Measurements from ENCODE around the gene IDI1. TPM values are rescaled to one million over a fixed set of nuclear protein-coding genes. Genes with fewer than 3 reads are reported as not detected.
"Not testable (repeated sequence)": the region's sequence is repeated elsewhere in the genome, so short reads cannot be mapped to it uniquely, and the experiment has no call there.

The IDI1 gene
- total RNA-seq, 1 donor from 2014 or later: 383 TPM

- DNase-seq (ENCODE audit: low read depth): no peak
Observed at GRCh38 chr10:1064964-1065247, 16.0 kb upstream of the IDI1 start.

GRCh38 chr10:1063232-1063865, 14.4 kb upstream of the IDI1 start:
- DNase-seq (ENCODE audit: low read depth): no peak

GRCh38 chr10:1061930-1062774, 13.2 kb upstream of the IDI1 start:
- no peak for DNase-seq (ENCODE audit: low read depth)

- no peak for DNase-seq (ENCODE audit: low read depth)
Observed at GRCh38 chr10:1059902-1060301, 11.0 kb upstream of the IDI1 start.

GRCh38 chr10:1058017-1058416, 9.1 kb upstream of the IDI1 start:
- no peak for DNase-seq (ENCODE audit: low read depth)

GRCh38 chr10:1057106-1057657, 8.3 kb upstream of the IDI1 start:
- no peak for DNase-seq (ENCODE audit: low read depth)

GRCh38 chr10:1056326-1057105, 7.6 kb upstream of the IDI1 start, which contains the start of gene WDR37:
WDR37 (plus strand) TSS chr10:1056385; CDS start chr10:1072156, 15,771 bp downstream.
- peak; percentile 86 for DNase-seq (ENCODE audit: low read depth)

GRCh38 chr10:1054684-1055083, 5.8 kb upstream of the IDI1 start:
- no peak for DNase-seq (ENCODE audit: low read depth)

GRCh38 chr10:1050554-1050953, 1.6 kb upstream of the IDI1 start:
- no peak for DNase-seq (ENCODE audit: low read depth)

- DNase-seq (ENCODE audit: low read depth): no peak
Observed at GRCh38 chr10:1050145-1050544, 1.2 kb upstream of the IDI1 start.

GRCh38 chr10:1049425-1049958, 573 bp upstream of the IDI1 start:
- peak; percentile 76 for DNase-seq (ENCODE audit: low read depth)

GRCh38 chr10:1048349-1048731, 579 bp downstream of the IDI1 start:
- DNase-seq (ENCODE audit: low read depth): no peak

- DNase-seq (ENCODE audit: low read depth): no peak
Observed at GRCh38 chr10:1047937-1048336, 982 bp downstream of the IDI1 start.

GRCh38 chr10:1045415-1045814, 3.5 kb downstream of the IDI1 start:
- no peak for DNase-seq (ENCODE audit: low read depth)

GRCh38 chr10:1044964-1045363, 4.0 kb downstream of the IDI1 start:
- no peak for DNase-seq (ENCODE audit: low read depth)

GRCh38 chr10:1044146-1044545, 4.8 kb downstream of the IDI1 start:
- DNase-seq (ENCODE audit: low read depth): no peak

- no peak for DNase-seq (ENCODE audit: low read depth)
Observed at GRCh38 chr10:1043532-1043995, 5.4 kb downstream of the IDI1 start.

GRCh38 chr10:1041514-1041913, 7.4 kb downstream of the IDI1 start:
- no peak for DNase-seq (ENCODE audit: low read depth)

GRCh38 chr10:1040133-1040532, 8.8 kb downstream of the IDI1 start:
- no peak for DNase-seq (ENCODE audit: low read depth)

- not testable (repeated sequence) for DNase-seq (ENCODE audit: low read depth)
Observed at GRCh38 chr10:1038769-1039168, 10.2 kb downstream of the IDI1 start.

GRCh38 chr10:1037098-1037497, 11.8 kb downstream of the IDI1 start:
- no peak for DNase-seq (ENCODE audit: low read depth)

Measured in myocyte (in vitro differentiated cells).